ENCODE data around the gene RACK1.

The RACK1 gene

GRCh38 chr5:181243564-181244343 lies at the start of gene RACK1:
Gene RACK1, minus strand, starts transcription at chr5:181243906. Its CDS starts 106 bp downstream, at chr5:181243800.
- no peak for TF ChIP-seq CTCF (IDR thresholded peaks at IDR 0.05)

GRCh38 chr5:181283347-181283746 lies 39.6 kb upstream of the RACK1 start:
- no peak for TF ChIP-seq CTCF (IDR thresholded peaks at IDR 0.05)

- TF ChIP-seq CTCF (IDR thresholded peaks at IDR 0.05): no peak
Measured at GRCh38 chr5:181282874-181283273, 39.2 kb upstream of the RACK1 start.

- TF ChIP-seq CTCF (IDR thresholded peaks at IDR 0.05): no peak
Measured at GRCh38 chr5:181281984-181282316, 38.2 kb upstream of the RACK1 start.

- TF ChIP-seq CTCF (IDR thresholded peaks at IDR 0.05): no peak
Measured at GRCh38 chr5:181281077-181281983, 37.6 kb upstream of the RACK1 start.

- TF ChIP-seq CTCF (IDR thresholded peaks at IDR 0.05): no peak
Measured at GRCh38 chr5:181280251-181280762, 36.6 kb upstream of the RACK1 start.

GRCh38 chr5:181271081-181271480 lies 27.4 kb upstream of the RACK1 start:
- TF ChIP-seq CTCF (IDR thresholded peaks at IDR 0.05): no peak

Data from LNCAP (cell line).